Right lobe of liver (tissue), 6 donors: Measurements from ENCODE around the gene CLOCK. TPM values are rescaled to one million over a fixed set of nuclear protein-coding genes. Genes with fewer than 3 reads are reported as not detected.

Source experiments
- ATAC-seq, 4 donors: fragments of 200-7000 bp; cut with Tn5 transposase; one replicate each; pipeline ENCODE4 v1.9.1; 2020; ENCODE audit warnings: mild to moderate bottlenecking in 4 of 4, moderate library complexity in 4 of 4
- DNase-seq, 3 donors: peaks; one replicate each; pipeline ENCODE4 v3.0.0-alpha.2; 2020
- H3K27ac ChIP-seq, 3 donors: fragments of 200-600 bp; one replicate each; pipeline ENCODE4 v1.8.0; 2022
- H3K27me3 ChIP-seq, 2 donors: fragments of 200-600 bp; one replicate each; pipeline ENCODE4 v1.8.0; 2022
- H3K36me3 ChIP-seq, 4 donors: fragments of 200-600 bp; sonication (generic) in 1 of 4; one replicate each; pipeline versions ENCODE4 v1.5.1 to v1.8.0; 2017 to 2022; ENCODE audit warnings: control low read depth in 1 of 4
- H3K4me1 ChIP-seq, 4 donors: fragments of 200-600 bp; sonication (generic) in 1 of 4; one replicate each; pipeline versions ENCODE4 v1.5.1 to v1.8.0; 2017 to 2022; ENCODE audit warnings: control low read depth in 1 of 4
- H3K4me3 ChIP-seq, 3 donors: fragments of 200-600 bp; one replicate each; pipeline ENCODE4 v1.8.0; 2022
- H3K9me3 ChIP-seq, 4 donors: fragments of 200-600 bp; sonication (generic) in 1 of 4; one replicate each; pipeline versions ENCODE4 v1.5.1 to v1.8.0; 2017 to 2022; ENCODE audit warnings: control low read depth in 1 of 4
- CTCF ChIP-seq, 4 donors: fragments of 200-600 bp in 3 of 4; fragments of 450-650 bp in 1 of 4; IDR thresholded peaks; one replicate each; pipeline versions ENCODE4 v1.5.1 to v1.8.0; 2016 to 2022; ENCODE audit warnings: antibody characterized with exemption in 4 of 4, mild to moderate bottlenecking in 2 of 4
- POLR2A ChIP-seq: fragments of 450-650 bp; IDR thresholded peaks from one replicate; pipeline ENCODE4 v1.6.1; 2017; ENCODE audit warnings: antibody characterized with exemption, mild to moderate bottlenecking
- WGBS: methylation state at CpG from one replicate; pipeline ENCODE4 v1.1.6; 2018; ENCODE audit warnings: low coverage, low lambda C conversion rate; ENCODE audit not compliant: insufficient coverage; ENCODE audit errors: missing lambda C conversion rate; 5-methylcytosine and 5-hydroxymethylcytosine counted together
- intact Hi-C, 2 donors: fragments of 100-400 bp; cut with DNase I; formaldehyde crosslinking; loops; one replicate each; pipeline versions ENCODE4 v1.11.2 to v1.14.1; 2022
- total RNA-seq, 6 experiments: library from RNA; depleted of rRNA in 2 of 6; stranded (reverse); fragments of >200 nt in 2 of 6; fragmentation: NEBNext Ultra II Directional in 3 of 6; extraction: Animal tissue kit (Norgen Biotek cat#: 25700) in 3 of 6; gene quantifications; one replicate each; pipeline versions ENCODE4 v1.1.0 to v1.2.4, GENCODE V29; 2016 to 2023
- donor health status: DM: no; HTN: yes; CAD: no.
- donor health status: DM: no; HTN: no; CAD: no.
- donor health status: DM: no; HTN: no; CAD: no.
- donor health status: DM: no; HTN: yes; CAD: no.
- donor health status: DM: no; HTN: yes; CAD: no.

Gene CLOCK
- total RNA-seq, 6 experiments from 2014 or later = 11.1 to 17.3 (median 12.9) TPM

DNA sequence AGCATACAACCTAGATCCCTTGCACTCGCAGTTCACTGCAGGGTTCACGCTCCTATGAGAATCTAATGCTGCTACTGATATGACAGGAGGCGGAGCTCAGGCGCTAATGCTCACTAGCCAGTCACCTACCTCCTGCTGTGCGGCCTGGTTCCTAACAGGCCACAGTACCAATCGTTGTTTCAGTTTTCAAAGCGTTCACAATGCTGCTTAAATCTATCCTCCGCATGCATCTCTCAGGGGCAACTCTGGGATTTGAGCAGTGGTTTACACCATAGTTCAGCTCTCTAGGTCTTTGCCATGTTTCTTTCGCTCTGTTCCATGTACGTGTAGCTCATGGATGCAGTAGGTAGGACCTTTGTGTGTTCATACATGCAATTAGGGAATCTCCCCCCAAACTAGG is 47.2 kb downstream of the CLOCK start:
- Histone ChIP-seq H3K27me3 (no peaks in the 10 kb centered on the region), H3K9me3 (no peaks in the 10 kb centered on the region), H3K4me3 (no peak overlapping the region), H3K4me1 (peaks cover 0 to 10% (median 0%) of the 10 kb centered on the region in 4 donors), H3K27ac (no peak overlapping the region), H3K36me3 (no peaks in the 10 kb centered on the region)
- no peak for DNase-seq
- intact Hi-C loops = no loop called here
- 84% methylated on average over 3 of the region's 10 CpGs for WGBS
- no peak for TF ChIP-seq CTCF (IDR thresholded peaks at IDR 0.05)
- no peak for ATAC-seq

DNA sequence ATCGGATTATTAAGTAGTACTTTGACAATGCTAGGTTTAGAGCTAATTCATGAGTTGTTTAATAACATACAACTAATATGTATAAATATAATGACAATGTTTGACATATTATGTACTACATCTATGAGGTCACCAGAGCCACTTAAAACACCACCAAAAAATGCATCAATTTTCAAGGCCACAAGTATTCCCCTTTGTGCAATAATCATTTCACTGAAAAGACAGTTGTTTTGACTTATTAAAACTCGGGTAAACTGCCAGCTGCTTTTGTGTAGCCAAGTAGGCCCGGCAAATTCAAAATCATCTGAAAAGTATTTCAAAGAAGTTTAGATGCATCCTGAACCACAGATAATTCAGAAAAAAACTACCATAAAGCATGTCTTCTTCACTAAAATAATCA is 48.7 kb downstream of the CLOCK start:
- ATAC-seq (no peak), DNase-seq (no peak)
- no peak overlapping the region for H3K4me3 ChIP-seq
- H3K36me3 ChIP-seq = no peaks in the 10 kb centered on the region
- H3K27ac ChIP-seq = no peak overlapping the region
- H3K9me3 ChIP-seq = no peaks in the 10 kb centered on the region
- TF ChIP-seq POLR2A = no peak
- peaks cover 0 to 10% (median 0%) of the 10 kb centered on the region in 4 donors for H3K4me1 ChIP-seq
- no peaks in the 10 kb centered on the region for H3K27me3 ChIP-seq
- WGBS = 81% methylated on average over 3 of the region's 3 CpGs
- intact Hi-C loops = no loop called here

DNA sequence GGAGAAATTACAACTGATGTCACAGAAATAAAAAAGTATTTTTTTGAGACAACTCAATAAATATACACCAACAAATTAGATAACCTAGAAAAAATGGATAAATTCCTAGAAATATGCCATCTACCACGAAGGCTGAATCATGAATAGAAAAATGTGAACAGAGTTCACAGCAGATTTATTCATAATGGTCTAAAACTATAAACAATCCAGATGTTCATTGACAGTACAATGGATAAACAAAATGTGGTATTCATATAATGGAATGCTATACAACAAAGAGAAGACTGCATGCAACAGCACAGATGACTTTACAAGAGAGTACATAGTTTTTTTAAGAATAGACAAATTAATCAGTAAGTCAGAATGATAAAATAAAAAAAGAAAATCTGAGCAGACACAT is 55.2 kb downstream of the CLOCK start:
- Histone ChIP-seq H3K36me3 (peaks cover 0 to 8% (median 4%) of the 10 kb centered on the region in 4 donors), H3K4me1 (no peaks in the 10 kb centered on the region), H3K27me3 (no peaks in the 10 kb centered on the region), H3K4me3 (no peak overlapping the region), H3K9me3 (no peaks in the 10 kb centered on the region), H3K27ac (no peak overlapping the region)
- ATAC-seq (no peak), DNase-seq (no peak)
- TF ChIP-seq CTCF (IDR thresholded peaks at IDR 0.05) = no peak
- TF ChIP-seq POLR2A = no peak
- intact Hi-C loops = no loop called here
- 42% methylated on average over 1 of the region's 1 CpG for WGBS

DNA sequence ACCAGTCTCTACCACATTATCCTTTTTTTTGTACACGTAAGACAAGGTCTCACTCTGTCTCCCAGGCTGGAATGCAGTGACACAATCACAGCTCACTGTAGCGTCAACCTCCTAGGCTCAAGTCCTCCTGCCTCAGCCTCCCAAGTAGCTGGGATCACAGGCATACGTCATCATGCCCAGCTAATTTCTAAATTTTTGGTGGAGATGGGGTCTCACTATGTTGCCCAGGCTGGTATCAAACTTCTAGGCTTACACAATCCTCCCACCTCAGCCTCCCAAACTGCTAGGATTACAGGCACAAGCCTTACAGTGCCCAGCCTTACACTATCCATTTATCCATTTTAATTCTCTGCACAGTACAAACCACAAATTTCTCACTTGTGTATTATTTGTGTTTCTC is 58.0 kb downstream of the CLOCK start:
- Histone ChIP-seq H3K4me1 (no peaks in the 10 kb centered on the region), H3K27me3 (no peaks in the 10 kb centered on the region), H3K9me3 (no peaks in the 10 kb centered on the region), H3K27ac (no peak overlapping the region), H3K36me3 (peaks cover 0 to 8% (median 4%) of the 10 kb centered on the region in 4 donors), H3K4me3 (no peak overlapping the region)
- ATAC-seq = no peak
- 96% methylated on average over 3 of the region's 3 CpGs for WGBS
- intact Hi-C loops = no loop called here
- TF ChIP-seq CTCF (IDR thresholded peaks at IDR 0.05) = no peak
- no peak for DNase-seq

DNA sequence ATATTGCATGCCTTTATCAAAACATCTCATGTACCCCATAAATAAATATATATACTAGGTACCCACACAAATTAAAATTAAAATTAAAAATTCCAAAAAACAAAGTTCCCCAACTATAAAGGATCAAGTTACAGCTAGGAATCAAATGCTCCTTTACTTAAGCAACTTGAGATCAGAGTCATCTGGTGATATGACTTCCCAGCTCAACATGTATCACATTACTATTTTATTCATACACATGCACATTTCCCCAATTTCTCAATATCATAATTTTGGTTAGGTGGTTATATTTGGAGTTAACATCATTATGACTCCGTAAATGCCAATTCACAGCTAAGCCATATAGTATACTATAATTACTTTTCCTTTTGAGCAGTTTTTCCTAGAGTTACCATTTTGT is 60.9 kb downstream of the CLOCK start:
- Histone ChIP-seq H3K4me1 (no peaks in the 10 kb centered on the region), H3K9me3 (no peaks in the 10 kb centered on the region), H3K36me3 (peaks cover 0 to 8% (median 4%) of the 10 kb centered on the region in 4 donors), H3K27ac (no peak overlapping the region), H3K4me3 (no peak overlapping the region), H3K27me3 (no peaks in the 10 kb centered on the region)
- ATAC-seq (no peak), DNase-seq (no peak)
- TF ChIP-seq POLR2A (no peak), CTCF (IDR thresholded peaks at IDR 0.05) (no peak)
- WGBS = 86% methylated on average over 1 of the region's 1 CpG
- intact Hi-C loops = no loop called here
